GM18498 (cell line): ENCODE measurements around the gene SMTNL1.

Experiments used
- ATAC-seq: cut with Tn5 transposase; IDR thresholded peaks from one replicate; pipeline ENCODE4 v1.9.1; 2021; ENCODE audit warnings: mild to moderate bottlenecking, moderate library complexity; ENCODE audit not compliant: unreplicated experiment

The SMTNL1 gene

DNA sequence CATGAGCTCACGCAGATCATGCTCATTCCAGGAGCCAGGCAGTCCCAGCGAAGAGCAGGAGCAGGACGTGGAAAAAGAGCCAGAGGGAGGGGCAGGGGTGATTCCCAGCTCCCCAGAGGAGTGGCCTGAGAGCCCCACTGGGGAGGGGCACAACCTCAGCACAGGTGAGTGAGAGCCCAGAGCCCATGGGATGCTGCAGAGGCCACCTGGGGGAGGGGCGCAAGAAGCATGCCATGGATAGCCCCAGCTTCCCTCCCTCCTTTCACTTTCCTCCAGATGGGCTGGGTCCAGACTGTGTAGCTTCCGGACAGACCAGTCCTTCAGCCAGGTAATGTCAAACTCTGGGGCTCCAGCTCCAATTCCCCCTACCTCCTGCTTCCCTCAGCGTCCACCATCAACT, 6.2 kb downstream of the SMTNL1 start:
- no peak for ATAC-seq

DNA sequence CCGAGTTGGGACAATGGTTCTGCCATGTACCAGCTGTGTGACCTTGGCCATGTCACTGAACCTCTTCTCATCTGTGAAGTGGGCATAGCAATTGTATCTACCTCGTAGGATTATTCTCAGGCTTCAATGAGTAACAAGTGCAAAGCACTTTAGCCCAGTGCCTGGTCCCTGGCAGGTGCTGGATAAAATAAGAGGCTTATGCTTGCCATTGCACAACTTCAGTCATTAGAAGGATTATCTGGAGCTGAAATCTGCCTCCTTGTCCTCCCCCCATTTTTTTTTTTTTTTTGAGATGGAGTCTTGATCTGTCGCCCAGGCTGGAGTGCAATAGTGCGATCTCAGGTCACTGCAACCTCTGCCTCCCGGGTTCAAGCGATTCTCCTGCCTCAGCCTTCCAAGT, 7.2 kb downstream of the SMTNL1 start:
- ATAC-seq: no peak

DNA sequence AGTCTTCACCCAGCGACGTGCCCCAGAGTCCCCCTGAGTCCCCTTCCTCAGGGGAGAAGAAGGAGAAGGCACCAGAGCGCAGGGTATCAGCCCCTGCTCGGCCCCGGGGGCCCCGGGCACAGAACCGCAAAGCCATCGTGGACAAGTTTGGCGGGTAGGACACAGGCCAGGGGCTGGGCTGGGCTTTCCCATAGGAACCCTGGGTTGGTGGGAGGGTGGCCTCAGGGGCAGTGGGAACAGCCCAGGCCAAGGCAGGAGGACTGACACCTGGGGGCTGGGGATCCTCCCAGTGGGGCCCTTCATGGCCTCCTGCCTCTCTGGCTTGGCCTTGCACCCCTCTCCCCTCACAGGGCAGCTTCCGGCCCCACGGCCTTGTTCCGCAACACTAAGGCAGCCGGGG, 8.5 kb downstream of the SMTNL1 start:
- no peak for ATAC-seq

DNA sequence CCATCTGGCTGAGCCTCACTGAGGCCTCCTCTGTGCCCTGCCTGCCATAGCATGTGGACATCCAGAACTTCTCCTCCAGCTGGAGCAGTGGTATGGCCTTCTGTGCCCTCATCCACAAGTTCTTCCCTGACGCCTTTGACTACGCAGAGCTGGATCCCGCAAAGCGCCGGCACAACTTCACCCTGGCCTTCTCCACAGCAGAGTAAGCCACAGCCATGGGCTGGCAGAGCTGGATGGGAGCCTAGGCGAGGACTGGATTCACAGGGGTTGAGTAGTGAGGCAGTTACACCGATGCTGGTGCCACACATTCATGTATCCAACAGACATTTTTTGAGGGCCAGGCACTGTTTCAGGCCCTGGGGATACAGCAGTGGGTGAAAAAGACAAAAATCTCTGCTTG, 9.1 kb downstream of the SMTNL1 start:
- ATAC-seq: no peak

DNA sequence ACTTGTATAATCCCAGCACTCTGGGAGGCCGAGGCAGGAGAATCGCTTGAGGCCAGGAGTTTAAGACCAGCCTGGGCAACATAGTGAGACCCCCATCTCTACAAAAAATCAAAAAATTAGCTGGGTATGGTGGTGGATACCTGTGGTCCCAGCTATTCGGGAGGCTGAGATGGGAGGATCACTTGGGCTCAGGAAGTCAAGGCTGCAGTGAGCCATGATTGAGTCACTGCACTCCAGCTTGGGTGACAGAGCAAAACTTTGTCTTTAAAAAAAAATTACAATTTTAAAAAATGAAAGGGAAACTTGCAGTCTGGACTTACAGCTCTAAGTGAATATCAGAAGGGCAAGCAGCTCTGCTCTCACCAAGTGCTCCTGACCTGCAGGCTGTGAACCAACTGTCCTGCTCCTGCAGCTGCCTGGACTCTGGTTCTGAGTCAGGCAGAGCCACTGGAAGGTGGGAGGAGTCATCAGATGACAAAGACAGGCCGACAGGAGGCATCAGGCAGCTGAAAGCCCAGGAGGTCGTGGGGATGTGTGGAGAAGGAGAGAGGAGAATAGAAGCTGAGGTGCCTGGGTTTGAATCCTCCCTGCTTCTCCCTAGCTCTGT, 9.6 kb downstream of the SMTNL1 start:
- peak; percentile 58 for ATAC-seq

DNA sequence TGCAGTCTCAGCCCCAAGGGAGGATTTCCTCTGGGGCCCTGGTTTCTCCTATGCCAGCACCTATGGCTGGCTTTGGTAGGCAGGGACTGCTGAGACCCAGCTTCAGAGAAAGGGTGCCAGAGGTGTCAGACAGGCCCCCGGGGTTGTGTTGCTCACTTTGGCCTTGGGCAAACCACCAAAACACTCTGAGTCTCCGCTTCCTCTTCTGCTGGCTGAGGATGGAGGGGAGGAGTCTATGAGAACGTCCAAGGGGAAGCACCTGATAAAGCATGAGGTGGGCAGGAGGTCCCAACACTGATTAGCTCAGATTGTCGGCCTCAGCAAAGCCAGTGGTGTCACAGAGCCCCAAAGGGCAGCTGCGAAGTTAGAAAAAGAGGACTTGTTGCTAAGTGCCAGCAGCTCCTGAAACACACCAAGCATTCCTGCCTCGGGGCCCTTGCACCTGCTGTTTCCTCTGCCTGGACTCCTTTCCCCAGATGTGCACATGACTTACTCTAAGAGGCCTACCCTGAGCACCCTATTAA, 10.5 kb downstream of the SMTNL1 start:
- ATAC-seq: peak; percentile 93

DNA sequence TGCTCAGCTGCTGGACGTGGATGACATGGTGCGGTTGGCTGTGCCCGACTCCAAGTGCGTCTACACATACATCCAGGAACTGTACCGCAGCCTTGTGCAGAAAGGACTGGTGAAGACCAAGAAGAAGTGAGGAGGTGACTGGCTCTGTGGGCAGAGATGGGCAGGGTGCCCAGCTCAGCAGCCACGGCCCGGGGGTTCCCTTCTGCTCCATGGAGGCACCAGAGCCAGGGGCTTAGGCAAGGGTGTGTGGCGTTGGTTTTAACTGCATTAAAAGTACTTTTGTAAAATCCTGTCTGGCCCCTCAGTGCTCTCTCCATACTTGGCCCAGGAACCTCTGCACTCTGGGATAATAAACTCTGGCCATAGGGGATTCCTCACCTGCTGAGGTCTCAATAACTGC, 12.6 kb downstream of the SMTNL1 start:
- no peak for ATAC-seq

DNA sequence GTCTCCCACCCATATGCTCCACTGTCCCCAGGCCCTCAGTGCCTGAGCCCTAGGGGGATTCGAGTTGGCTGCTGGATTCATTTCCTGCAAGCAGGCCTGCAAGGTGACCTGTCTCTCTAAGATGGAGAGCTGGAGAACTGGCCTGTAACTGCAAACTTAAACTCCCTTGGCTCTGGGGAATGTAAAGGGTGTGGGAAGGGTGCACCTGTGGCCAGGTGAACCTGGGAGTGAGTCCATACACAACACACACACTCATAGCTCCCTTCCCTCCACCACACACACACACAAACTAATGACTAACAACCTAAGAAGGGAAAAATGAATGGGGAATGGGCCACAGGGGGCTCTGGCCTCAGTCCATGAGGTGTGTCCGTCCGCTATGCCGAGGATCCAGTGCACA, 14.5 kb downstream of the SMTNL1 start:
- no peak for ATAC-seq

DNA sequence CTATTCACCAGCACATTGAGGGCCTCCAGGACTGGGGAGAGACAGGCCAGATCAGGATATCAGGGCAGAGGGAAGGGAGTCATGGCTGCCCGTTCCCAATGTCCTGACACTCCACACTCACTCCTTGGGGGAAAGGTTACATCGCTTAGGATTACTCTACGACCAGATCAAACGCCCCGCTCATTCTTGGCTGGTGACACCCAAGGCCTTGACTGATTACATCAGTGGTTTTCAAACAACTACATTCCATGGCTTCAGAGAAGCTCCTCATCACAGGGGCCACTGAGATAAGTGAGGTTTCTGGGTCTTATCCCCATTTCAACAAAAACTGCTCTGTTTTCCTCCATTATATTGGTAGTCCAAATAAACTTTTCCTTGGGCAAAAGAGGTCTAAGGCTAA, 15.1 kb downstream of the SMTNL1 start:
- ATAC-seq: no peak

DNA sequence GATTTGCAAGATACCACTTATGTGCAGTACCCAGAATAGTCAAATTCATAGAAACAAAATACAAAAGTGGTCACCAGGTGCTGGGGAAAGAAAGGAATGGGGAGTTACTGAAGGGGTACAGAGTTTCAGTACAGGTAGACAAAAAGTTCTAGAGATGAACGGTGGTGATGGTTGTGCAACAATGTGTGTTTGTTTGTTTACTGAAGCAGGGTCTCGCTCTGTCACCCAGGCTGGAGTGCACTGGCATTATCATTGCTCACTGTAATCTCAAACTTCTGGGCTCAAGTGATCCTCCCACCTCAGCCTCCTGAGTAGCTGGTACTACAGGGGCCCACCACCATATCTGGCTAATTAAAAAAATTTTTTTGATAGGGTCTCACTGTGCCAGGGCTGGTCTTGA, 18.0 kb downstream of the SMTNL1 start:
- no peak for ATAC-seq

DNA sequence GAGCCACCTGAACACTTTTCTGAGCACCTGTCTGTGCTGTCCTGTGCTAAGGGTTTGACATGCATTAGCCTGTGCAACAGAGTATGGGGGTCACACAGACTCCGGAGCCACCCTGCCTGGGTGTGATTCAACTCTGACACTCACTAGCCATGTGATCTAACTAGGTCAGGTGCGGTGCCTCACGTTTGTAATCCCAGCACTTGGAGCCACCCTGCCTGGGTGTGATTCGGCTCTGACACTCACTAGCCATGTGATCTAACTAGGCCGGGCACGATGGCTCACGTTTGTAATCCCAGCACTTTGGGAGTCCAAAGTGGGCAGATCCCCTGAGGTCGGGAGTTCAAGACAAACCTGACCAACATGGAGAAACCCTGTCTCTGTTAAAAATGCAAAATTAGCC, 18.6 kb downstream of the SMTNL1 start:
- no peak for ATAC-seq

DNA sequence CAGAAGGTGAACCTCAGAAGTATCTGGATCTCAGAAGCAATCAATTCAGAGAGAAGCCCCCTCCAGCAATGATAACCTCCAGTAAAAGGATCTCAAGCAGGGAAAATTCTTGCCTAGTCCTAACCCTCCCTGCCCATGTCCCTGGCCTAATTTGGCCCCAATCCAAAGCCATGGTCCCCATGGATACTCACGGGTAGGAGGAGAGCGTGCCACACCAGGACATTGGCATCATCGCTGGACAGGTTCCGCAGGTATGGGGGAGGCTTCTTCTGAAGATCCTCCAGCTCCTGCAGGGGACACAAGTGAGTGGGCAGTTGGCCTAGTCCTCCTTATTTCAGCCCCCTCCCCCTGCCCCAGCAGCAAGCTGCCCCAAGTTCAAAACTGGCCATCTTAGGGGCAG, 22.8 kb downstream of the SMTNL1 start:
- no peak for ATAC-seq

DNA sequence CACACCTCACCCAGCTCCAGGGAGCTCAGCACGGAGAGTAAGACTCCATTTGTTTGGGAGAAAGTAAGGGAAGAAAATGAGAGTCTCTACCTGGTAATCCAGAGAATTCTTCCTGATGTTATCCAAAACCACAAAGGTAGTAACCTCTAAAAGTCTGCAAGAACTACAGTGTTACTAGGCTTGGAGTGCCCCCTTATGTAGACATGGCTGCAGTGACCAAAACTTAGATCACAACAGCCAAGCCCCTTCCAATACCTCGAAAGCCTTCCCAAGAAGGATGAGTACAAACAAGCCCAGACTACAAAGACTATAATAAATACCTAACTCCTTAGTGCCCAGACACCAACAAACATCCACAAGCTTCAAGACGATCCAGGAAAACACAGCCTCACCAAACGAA, 25.2 kb downstream of the SMTNL1 start:
- ATAC-seq: no peak

DNA sequence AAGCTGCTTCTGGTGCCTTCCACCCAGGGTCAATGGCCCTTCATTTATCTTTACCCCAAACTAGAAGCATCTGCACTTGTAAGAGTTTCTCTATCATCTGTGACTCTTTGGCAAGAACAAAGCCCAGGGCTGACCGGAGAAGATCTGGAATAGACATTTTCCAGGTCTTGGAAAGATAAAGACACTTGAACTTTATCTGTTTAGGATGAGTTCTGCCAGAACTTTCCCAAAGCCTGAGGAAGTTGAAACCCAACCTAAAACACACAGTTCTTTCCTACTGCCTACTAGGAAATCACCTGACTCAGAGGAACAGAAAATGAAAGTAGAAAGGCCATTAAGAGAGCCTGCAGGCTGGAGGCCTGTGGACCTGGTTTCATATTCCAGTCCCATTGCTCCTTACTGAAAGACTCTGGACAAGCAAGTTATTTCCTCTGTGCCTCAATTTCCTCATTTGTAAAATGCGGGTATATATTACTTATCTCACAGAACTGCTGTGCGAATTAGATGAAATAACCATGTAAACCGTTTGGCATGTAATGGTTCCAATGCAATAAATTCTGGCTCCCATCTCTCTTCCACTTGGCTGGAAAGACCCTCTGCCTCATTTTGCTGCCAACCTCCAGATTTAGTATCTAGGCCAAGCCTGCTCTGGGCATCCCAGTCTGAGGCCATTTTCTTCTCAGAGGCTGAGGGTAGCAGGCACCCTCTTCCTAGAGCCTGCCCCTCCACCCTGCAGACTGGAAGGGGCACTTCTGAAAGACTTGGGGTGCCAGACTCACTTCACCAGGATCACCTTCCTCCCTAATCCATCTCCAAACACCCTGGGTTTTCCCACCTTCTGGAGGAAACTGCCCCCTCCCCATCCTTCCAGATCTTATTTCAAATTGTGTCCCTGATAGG, 28.9 kb downstream of the SMTNL1 start:
- peak; percentile 75 for ATAC-seq

DNA sequence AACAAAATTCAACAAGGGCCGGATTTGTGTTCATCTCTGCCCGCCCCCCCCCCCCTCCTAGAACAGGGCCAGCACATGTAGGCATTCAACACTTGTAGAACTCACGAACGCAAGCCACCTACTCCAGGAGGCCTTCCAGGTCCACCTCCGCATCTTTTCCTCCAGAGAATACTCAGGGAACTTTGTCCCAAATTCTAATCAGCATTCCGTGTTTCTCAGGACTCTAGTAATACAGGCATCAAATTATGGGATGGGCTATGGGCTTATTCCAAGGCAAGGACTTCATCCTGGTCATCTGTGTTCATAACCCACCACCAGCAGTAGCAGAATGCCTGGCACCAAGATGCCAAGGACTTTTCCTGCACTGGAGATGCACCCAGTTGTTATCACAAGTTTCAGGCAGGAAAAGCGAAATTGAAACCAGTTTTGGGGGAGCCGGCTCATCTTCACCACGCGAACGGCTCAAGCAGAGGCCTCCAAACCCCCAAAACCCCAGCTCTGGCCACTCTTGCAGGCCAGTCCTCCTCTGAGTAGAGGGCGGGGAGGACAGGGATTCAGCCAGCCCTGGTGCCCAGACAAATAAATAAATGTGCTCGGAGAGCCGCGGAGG, 29.6 kb downstream of the SMTNL1 start:
- peak; percentile 7 for ATAC-seq

DNA sequence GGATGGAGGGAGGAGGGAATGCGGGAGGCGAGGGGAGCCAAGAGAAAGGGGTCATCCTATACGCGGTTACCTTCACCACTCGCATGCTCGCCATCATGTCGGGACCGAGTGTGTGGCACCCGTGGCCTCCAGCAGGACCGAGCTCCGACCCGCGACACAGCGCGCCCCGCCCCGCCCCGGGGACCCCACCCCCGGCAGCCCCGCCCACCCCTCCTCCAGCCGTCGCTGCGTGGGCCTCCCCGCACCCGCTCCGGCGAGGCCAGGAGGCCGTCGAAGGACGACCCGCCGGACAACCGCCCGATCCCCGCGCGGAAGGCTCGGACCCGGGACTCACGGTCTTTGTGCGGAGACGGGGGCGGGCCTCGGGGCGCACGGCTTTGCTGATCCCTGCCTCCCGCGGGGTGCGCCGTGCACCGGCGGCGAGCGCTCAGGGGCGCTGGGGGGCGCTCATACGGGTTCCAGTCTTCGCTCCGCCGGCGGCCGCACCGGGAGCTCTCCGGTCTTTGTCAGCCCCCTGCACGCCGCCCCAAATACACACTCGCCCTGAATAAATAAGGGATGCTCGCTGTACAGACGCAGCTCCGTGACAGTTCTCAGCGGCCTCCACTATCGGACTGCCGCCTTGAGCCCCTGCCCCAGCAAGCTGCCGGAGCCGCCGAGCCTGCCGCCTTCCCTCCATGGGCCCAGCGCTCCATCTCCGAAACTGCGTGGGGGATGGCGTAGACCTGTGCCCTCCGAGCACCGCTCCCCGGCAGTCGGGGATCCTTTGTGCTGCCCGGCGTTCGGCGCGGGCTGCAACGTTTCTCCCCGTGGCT, 30.3 kb downstream of the SMTNL1 start, which contains the start of gene UBE2L6:
Gene UBE2L6, minus strand, starts transcription at position 158 of the 815 bp plus-strand sequence. Its CDS starts 61 bp downstream, at position 97.
- ATAC-seq: peak; percentile 60

DNA sequence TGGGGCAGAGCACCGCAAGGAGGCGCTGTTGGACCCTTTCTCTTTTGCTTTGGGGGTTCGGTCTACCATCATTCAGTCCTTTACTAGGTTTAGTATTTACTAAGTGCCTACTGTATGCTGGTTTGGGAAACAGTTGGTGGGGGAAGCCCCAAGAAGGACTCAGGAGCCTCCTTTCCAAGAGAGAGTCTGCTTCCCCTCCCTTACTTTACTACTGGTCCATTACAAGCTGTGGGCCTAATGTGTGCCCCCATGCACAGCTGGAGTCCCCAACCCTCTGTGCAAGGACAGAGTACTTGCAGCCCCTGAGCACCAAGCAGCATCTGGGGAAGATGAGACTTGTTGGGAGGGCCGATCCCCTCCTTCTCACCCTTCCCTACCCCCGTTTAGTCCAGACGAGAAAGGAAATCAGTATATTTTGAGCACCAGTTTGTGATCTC, 31.0 kb downstream of the SMTNL1 start:
- peak; percentile 12 for ATAC-seq

DNA sequence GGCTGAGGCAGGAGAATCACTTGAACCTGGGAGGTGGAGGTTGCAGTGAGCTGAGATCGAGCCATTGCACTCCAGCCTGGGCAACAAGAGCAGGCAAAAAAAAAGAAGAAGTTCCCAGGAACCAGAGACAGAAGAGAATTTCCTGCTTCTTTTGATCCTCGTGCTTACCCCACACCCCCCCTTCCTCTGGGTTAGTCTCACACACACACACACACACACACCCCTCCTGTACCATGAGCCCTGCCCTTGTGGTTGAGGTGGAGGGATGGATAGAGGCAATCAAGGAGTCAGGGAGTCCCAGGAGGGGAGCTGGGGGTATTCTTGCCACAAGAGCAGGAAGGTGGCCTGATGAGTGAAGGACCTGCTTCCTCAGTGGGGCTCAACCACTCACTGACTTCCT, 34.2 kb downstream of the SMTNL1 start:
- no peak for ATAC-seq

DNA sequence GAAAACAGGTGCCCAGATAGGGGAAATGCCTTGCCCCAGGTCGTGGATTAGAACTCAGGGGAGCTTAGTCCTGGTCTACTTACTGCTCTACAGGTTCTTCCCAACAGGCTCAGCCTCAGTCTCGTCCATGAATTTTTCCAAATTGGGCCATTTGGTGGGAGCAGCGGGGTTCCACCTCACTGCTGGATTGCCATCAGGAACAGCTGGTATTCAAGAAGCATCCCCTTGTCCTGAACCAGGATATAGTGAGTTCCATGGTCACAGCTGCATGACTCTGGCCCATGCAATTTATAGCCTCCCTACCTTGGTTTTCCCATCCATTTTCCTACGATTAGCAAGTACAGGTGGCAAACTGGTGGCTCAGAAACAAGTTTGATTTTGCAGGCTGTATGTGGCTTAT, 36.7 kb downstream of the SMTNL1 start:
- no peak for ATAC-seq

DNA sequence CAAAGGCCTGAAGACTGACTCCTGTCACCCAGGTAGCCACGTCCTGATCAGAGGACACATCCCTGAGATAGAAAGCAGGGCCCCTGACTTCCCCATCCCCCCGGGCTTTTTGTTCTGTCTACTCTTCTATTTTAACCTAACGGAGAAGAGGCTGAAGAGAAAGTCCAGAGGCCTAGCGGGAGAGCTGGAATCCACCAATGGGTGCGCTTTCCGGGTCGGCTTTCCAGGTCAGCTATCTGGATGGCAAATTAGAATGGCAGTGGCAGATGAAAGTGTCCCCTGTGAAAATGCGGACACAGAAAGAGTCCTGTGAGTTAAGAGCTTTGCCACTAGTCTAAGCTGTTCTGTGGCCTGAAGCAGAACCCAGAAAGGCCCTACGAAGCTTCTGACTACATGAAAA, 46.9 kb downstream of the SMTNL1 start:
- ATAC-seq: no peak

DNA sequence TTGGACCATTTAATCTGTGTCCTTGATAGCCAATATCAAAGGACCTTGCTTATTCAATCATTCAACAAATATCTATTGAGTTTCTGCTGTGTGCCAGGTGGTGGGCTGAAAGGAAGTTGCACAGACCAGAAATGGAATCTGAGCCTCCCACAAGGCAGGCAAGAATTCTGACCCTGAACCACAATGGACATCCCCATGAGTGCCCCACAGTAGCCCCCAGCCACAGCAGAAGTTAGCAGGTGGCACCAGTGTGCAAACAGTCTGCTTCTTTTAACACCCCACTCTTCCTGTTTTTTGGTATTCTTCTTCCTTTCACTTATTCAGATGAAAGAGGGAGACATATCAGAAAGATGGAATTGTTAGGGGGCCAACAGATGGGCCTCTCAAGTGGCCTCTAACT, 47.9 kb downstream of the SMTNL1 start:
- no peak for ATAC-seq
